Measurements from ENCODE around the gene SNN. TPM values are rescaled to one million over a fixed set of nuclear protein-coding genes. Genes with fewer than 3 reads are reported as not detected.

The SNN gene
- total RNA-seq, 2 donors from 2014 or later, result 28.9 to 35.1 TPM

- Mint-ChIP-seq H3K9me3 (no peaks in the 10 kb centered on the region), H3K27ac (peak overlapping the region; percentile 49), H3K27me3 (ENCODE audit: insufficient read depth) (peaks cover 7% of the 10 kb centered on the region), H3K4me3 (peak overlapping the region; percentile 36), H3K36me3 (ENCODE audit: low read depth) (no peaks in the 10 kb centered on the region), H3K4me1 (peaks cover 6% of the 10 kb centered on the region)
- peak overlapping the region; percentile 23 for H3K4me3 ChIP-seq (ENCODE audit: low read length)
- peak; percentile 89 for DNase-seq
- TF ChIP-seq CTCF (conservative IDR thresholded peaks at IDR 0.05), result no peak
- WGBS, 2 experiments (ENCODE audit: insufficient coverage in 1 of 2, insufficient read length in 1 of 2), result 36 to 51% methylated on average over 13 to 14 of the region's 14 CpGs
- no peaks in the 10 kb centered on the region for H3K9me3 ChIP-seq (ENCODE audit: control insufficient read depth, low read length)
- no peaks in the 10 kb centered on the region for H3K27me3 ChIP-seq (ENCODE audit: control insufficient read depth, insufficient read depth, low read length, poor library complexity, severe bottlenecking)
- no peak overlapping the region for H3K9ac ChIP-seq (ENCODE audit: extremely low read depth, low read length, poor library complexity, severe bottlenecking)
- no peaks in the 10 kb centered on the region for H3K36me3 ChIP-seq (ENCODE audit: control insufficient read depth, insufficient read depth, low read length)
- H3K27ac ChIP-seq (ENCODE audit: low read depth, low read length), result no peak overlapping the region
- peaks cover 7% of the 10 kb centered on the region for H3K4me1 ChIP-seq (ENCODE audit: control insufficient read depth, insufficient read depth, low read length)
Measured at GRCh38 chr16:11636172-11636721, 32.0 kb upstream of the SNN start.

- H3K9ac ChIP-seq (ENCODE audit: extremely low read depth, low read length, poor library complexity, severe bottlenecking), result no peak overlapping the region
- H3K4me1 ChIP-seq (ENCODE audit: control insufficient read depth, insufficient read depth, low read length), result peaks cover 7% of the 10 kb centered on the region
- no peak overlapping the region for H3K27ac ChIP-seq (ENCODE audit: low read depth, low read length)
- H3K4me3 ChIP-seq (ENCODE audit: low read length), result no peak overlapping the region
- Mint-ChIP-seq H3K36me3 (ENCODE audit: low read depth) (no peaks in the 10 kb centered on the region), H3K9me3 (no peaks in the 10 kb centered on the region), H3K27me3 (ENCODE audit: insufficient read depth) (peaks cover 7% of the 10 kb centered on the region), H3K27ac (no peak overlapping the region), H3K4me1 (peaks cover 6% of the 10 kb centered on the region), H3K4me3 (no peak overlapping the region)
- H3K9me3 ChIP-seq (ENCODE audit: control insufficient read depth, low read length), result no peaks in the 10 kb centered on the region
- TF ChIP-seq CTCF (conservative IDR thresholded peaks at IDR 0.05), result no peak
- no peaks in the 10 kb centered on the region for H3K36me3 ChIP-seq (ENCODE audit: control insufficient read depth, insufficient read depth, low read length)
- WGBS, 2 experiments (ENCODE audit: insufficient coverage in 1 of 2, insufficient read length in 1 of 2), result 92 to 97% methylated on average over 5 of the region's 5 CpGs
- no peaks in the 10 kb centered on the region for H3K27me3 ChIP-seq (ENCODE audit: control insufficient read depth, insufficient read depth, low read length, poor library complexity, severe bottlenecking)
- DNase-seq, result no peak
Measured at GRCh38 chr16:11637320-11637719, 30.9 kb upstream of the SNN start.

- Mint-ChIP-seq H3K9me3 (no peaks in the 10 kb centered on the region), H3K27me3 (ENCODE audit: insufficient read depth) (peaks cover 7% of the 10 kb centered on the region), H3K27ac (no peak overlapping the region), H3K4me3 (no peak overlapping the region), H3K4me1 (peaks cover 2% of the 10 kb centered on the region), H3K36me3 (ENCODE audit: low read depth) (no peaks in the 10 kb centered on the region)
- Histone ChIP-seq H3K36me3 (ENCODE audit: control insufficient read depth, insufficient read depth, low read length) (no peaks in the 10 kb centered on the region), H3K9ac (ENCODE audit: extremely low read depth, low read length, poor library complexity, severe bottlenecking) (no peak overlapping the region), H3K27me3 (ENCODE audit: control insufficient read depth, insufficient read depth, low read length, poor library complexity, severe bottlenecking) (no peaks in the 10 kb centered on the region), H3K9me3 (ENCODE audit: control insufficient read depth, low read length) (no peaks in the 10 kb centered on the region), H3K4me1 (ENCODE audit: control insufficient read depth, insufficient read depth, low read length) (peaks cover 1% of the 10 kb centered on the region), H3K27ac (ENCODE audit: low read depth, low read length) (no peak overlapping the region), H3K4me3 (ENCODE audit: low read length) (no peak overlapping the region)
- no peak for DNase-seq
- TF ChIP-seq CTCF (conservative IDR thresholded peaks at IDR 0.05), result no peak
- 80 to 89% methylated on average over 3 to 4 of the region's 4 CpGs for WGBS, 2 experiments (ENCODE audit: insufficient coverage in 1 of 2, insufficient read length in 1 of 2)
Measured at GRCh38 chr16:11638140-11638539, 30.1 kb upstream of the SNN start.

All from endodermal cell (in vitro differentiated cells).